Cardiac muscle cell (in vitro differentiated cells and primary cell): ENCODE data around the gene ARHGAP44. TPM values are rescaled to one million over a fixed set of nuclear protein-coding genes. Genes with fewer than 3 reads are reported as not detected.

Source experiments
- DNase-seq, 2 donors: peaks; one replicate each; pipeline versions ENCODE4 v3.0.0 to v3.0.0-alpha.2; 2010 to 2017; ENCODE audit warnings: low read depth in 1 of 2, low spot score in 1 of 2
- H3K27ac ChIP-seq: fragments of 200-600 bp; sonication (generic); 2 replicates; pipeline ENCODE4 v1.5.1; 2016
- H3K27me3 ChIP-seq: fragments of 200-600 bp; sonication (generic); 2 replicates; pipeline ENCODE4 v1.6.0; 2016; ENCODE audit warnings: control low read depth
- H3K36me3 ChIP-seq: fragments of 200-600 bp; sonication (generic); 2 replicates; pipeline ENCODE4 v1.5.1; 2016; ENCODE audit warnings: control low read depth
- H3K4me1 ChIP-seq: fragments of 200-600 bp; sonication (generic); 2 replicates; pipeline ENCODE4 v1.8.1; 2017; ENCODE audit warnings: low read depth, mild to moderate bottlenecking, mixed run types
- H3K4me3 ChIP-seq: fragments of 200-600 bp; sonication (generic); 2 replicates; pipeline ENCODE4 v1.5.1; 2016; ENCODE audit warnings: mild to moderate bottlenecking
- H3K9me3 ChIP-seq: fragments of 200-600 bp; sonication (generic); 2 replicates; pipeline ENCODE4 v1.5.1; 2017; ENCODE audit warnings: low read depth, mild to moderate bottlenecking, control low read depth
- CTCF ChIP-seq: IDR thresholded peaks from 2 replicates; pipeline ENCODE4 v1.5.1; 2012; ENCODE audit warnings: low read depth, mild to moderate bottlenecking, low read length
- polyA plus RNA-seq: library from polyadenylated mRNA; unstranded; fragments of >200 nt; fragmentation: Nextera tagmentation; extraction: Ambion mirVana; gene quantifications from 2 replicates; pipeline ENCODE4 v1.2.1, GENCODE V29; 2016
- total RNA-seq: library from RNA; depleted of rRNA; stranded (reverse); fragments of >200 nt; gene quantifications from 2 replicates; pipeline ENCODE4 v1.2.3, GENCODE V29; 2016

ARHGAP44 gene
- total and polyA plus RNA-seq, 2 experiments from 2014 or later, result 10.2 to 13.5 TPM

GRCh38 chr17:12917399-12917798, 128.1 kb downstream of the ARHGAP44 start:
- Histone ChIP-seq H3K9me3 (no peaks in the 10 kb centered on the region), H3K4me3 (no peak overlapping the region), H3K27me3 (no peaks in the 10 kb centered on the region), H3K36me3 (peaks cover 13% of the 10 kb centered on the region), H3K4me1 (no peaks in the 10 kb centered on the region), H3K27ac (no peak overlapping the region)
- no peak for DNase-seq
- no peak for TF ChIP-seq CTCF

GRCh38 chr17:12918142-12918541, 128.8 kb downstream of the ARHGAP44 start:
- TF ChIP-seq CTCF, result no peak
- Histone ChIP-seq H3K36me3 (peaks cover 13% of the 10 kb centered on the region), H3K4me3 (no peak overlapping the region), H3K4me1 (no peaks in the 10 kb centered on the region), H3K27me3 (no peaks in the 10 kb centered on the region), H3K9me3 (no peaks in the 10 kb centered on the region), H3K27ac (no peak overlapping the region)
- peak in 1 of 2 donors; percentile 6 for DNase-seq

- no peak overlapping the region for H3K27ac ChIP-seq
- no peak overlapping the region for H3K4me3 ChIP-seq
- no peak for DNase-seq
- H3K36me3 ChIP-seq, result peaks cover 11% of the 10 kb centered on the region
- no peaks in the 10 kb centered on the region for H3K4me1 ChIP-seq
- no peaks in the 10 kb centered on the region for H3K27me3 ChIP-seq
- H3K9me3 ChIP-seq, result no peaks in the 10 kb centered on the region
- no peak for TF ChIP-seq CTCF
Measured at GRCh38 chr17:12922120-12922519, 132.8 kb downstream of the ARHGAP44 start.

GRCh38 chr17:12924614-12925013, 135.3 kb downstream of the ARHGAP44 start:
- no peak for DNase-seq
- Histone ChIP-seq H3K27me3 (no peaks in the 10 kb centered on the region), H3K4me3 (no peak overlapping the region), H3K36me3 (peaks cover 3% of the 10 kb centered on the region), H3K9me3 (no peaks in the 10 kb centered on the region), H3K27ac (no peak overlapping the region), H3K4me1 (no peaks in the 10 kb centered on the region)
- no peak for TF ChIP-seq CTCF

- TF ChIP-seq CTCF, result no peak
- DNase-seq, result no peak
- H3K27ac ChIP-seq, result no peak overlapping the region
- H3K9me3 ChIP-seq, result no peaks in the 10 kb centered on the region
- H3K4me3 ChIP-seq, result no peak overlapping the region
- H3K27me3 ChIP-seq, result no peaks in the 10 kb centered on the region
- H3K36me3 ChIP-seq, result peaks cover 3% of the 10 kb centered on the region
- no peaks in the 10 kb centered on the region for H3K4me1 ChIP-seq
Measured at GRCh38 chr17:12927001-12927400, 137.7 kb downstream of the ARHGAP44 start.
